Brain pericyte (primary cell): ENCODE data around the gene NPFFR1.

ENCODE experiments used
- DNase-seq: peaks from one replicate; pipeline ENCODE4 v3.0.0-alpha.2; 2012; ENCODE audit warnings: low read depth, low spot score

Gene NPFFR1

GRCh38 chr10:70283445-70284399, at the start of gene NPFFR1:
Gene NPFFR1, minus strand, starts transcription at chr10:70284004. Its CDS starts 328 bp downstream, at chr10:70283676.
- DNase-seq, result no peak

DNA sequence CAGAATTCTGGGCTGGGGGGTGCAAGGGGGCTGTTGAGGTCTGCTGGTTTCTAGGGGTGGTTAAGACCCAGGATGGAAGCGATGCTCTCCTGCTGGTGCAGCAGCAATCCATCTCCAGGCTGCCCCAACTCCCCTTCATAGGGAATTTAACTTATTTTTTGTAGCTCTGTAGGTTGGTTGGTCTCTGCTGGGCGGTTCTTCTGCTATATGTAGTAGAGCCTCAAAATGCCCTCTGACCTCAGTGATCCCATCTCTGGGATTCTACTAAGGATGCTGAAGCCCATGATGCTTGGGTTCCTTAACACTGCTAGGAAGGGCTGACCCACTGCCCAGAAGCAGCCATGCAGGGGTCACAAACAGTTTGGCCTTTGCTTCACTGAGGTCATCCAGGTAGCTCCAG, 49.5 kb upstream of the NPFFR1 start:
- DNase-seq, result no peak

DNA sequence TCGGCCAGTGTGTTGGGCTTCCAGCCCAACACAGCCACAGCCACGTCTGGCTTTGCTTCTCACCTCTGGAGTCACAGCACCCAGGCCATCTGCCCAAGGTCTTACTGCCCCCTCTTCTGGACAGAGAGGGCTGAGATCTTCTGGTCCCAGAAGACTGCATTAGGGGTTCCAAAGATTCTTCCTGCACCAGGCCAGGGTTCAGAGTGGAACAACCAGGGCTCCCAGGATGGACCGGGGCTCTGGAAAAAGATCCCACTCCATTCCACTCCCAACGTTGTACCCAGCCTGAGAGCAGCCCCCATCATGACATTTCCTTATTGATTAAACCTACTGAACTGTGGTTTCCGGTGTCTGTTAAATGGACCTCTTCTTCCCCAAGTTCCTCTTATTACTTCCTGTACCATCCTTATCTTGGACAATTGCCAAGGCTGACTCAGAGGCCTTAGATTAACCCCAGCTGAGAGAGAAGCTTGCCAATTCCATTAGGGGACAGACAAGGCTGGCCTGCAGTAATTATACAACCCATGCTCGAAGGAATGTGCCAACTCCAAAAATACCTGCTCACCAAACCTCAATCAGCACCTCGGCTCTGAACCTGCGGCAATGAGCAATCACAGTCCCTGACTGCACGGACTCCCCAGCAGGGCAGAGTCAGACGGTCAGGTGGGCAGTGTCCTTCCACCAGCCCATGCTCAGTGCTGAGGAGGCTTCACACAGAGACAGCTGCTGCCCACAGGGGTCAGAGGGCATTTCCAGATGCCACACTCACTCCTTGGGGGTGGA, 47.9 kb upstream of the NPFFR1 start:
- DNase-seq, result peak; percentile 70

DNA sequence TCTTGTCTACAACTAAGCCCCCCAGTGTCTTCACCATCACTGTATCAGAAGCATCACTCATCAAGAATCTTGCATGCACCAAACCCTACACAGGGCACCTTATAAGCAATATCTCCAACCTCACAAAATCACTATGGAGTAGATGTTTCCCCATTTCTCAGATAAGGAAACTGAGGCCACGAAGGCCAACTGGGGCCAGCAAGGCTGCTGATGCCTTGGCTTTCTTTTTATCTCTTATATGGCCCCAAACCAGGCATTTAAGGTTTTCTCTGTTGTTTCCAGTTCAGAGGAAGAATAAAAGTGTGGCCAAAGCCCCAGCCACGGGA, 47.3 kb upstream of the NPFFR1 start:
- DNase-seq, result no peak

DNA sequence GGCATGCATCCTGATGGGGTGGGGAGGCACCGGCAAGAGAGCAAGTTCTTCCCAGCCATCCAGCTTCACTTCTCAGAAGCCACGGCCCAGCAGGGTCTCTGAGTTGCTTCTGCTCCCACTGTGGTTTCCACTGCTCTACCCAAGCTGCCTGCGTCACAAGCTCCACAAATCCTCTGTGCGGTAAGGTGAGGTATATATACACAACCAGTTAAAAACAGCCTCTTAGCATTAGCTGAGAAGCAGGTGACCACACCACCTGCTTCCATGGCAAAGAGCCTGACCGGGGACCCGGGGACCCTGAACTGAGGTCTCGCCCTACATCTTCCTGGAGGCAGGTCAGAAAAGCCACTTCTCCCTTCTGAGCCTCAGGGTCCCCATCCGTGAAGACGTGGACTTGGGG, 46.9 kb upstream of the NPFFR1 start:
- no peak for DNase-seq

DNA sequence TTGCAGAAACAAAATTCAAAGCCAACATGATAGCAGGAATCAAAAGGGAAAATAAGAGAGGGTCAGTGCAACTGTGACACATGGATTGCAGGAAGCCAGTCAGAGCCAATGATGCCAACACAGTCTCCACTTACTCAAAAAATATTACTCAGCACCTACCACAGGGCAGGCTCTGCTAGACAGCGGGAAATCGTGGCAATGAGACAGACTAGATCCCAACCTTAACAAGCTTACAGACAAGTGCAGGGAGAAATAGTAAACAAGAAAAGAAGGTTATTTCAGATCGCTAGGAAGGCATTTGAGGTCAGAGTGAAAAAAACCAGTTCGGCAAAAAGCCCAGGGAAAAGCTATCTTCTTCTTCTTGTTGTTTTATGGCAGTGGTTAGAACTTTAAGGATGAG, 45.2 kb upstream of the NPFFR1 start:
- no peak for DNase-seq

- DNase-seq, result no peak
These were observed 44.2 kb upstream of the NPFFR1 start for GRCh38 chr10:70328018-70328417.

DNA sequence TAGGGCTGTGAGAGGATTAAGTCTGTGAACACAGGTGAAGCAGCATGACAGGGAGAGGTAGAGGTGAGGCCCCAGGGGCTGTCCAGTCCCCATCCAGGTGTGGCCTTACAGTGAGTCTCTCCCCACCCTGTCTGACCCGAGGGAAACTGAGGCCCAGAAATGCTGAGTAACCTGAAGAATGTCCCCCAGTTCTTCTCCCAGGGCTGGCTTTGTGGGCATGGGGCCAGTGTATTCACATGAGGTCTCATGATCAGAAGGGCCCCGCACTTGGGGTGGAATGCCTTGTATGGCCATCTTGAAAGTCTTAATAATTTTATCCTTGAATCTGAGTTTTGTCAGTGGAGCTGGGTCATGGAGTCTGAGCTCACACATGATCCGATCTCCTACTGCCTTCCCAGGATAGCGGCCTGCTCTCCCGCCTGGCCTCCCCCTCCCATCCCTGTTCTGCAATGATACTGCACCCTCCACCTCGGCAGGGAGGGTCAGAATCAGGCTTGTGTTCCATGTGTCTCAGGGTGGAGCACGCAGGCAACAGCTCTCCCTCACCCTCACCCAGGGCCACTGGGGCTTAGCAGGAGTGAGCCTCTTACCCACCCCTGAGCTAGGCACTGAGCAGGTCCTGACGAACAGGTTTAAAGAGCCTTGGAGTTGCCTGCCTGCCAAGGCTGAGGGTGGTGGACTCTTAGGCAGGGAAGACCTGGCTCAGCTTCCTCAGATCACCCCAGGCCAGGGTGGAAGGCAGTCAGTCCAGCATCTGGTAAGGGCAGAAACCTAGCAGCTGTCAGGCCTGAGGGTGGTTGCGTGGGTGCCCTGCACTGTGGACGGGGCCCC, 41.4 kb upstream of the NPFFR1 start:
- no peak for DNase-seq

- DNase-seq, result no peak
These were observed 40.6 kb upstream of the NPFFR1 start for GRCh38 chr10:70324339-70324861.

GRCh38 chr10:70323697-70324338, 40.0 kb upstream of the NPFFR1 start:
- DNase-seq, result no peak

- no peak for DNase-seq
These were observed 39.4 kb upstream of the NPFFR1 start for GRCh38 chr10:70323138-70323696.

- DNase-seq, result no peak
These were observed 38.4 kb upstream of the NPFFR1 start for GRCh38 chr10:70321897-70322890.

- no peak for DNase-seq
These were observed 37.4 kb upstream of the NPFFR1 start for GRCh38 chr10:70321233-70321632.

DNA sequence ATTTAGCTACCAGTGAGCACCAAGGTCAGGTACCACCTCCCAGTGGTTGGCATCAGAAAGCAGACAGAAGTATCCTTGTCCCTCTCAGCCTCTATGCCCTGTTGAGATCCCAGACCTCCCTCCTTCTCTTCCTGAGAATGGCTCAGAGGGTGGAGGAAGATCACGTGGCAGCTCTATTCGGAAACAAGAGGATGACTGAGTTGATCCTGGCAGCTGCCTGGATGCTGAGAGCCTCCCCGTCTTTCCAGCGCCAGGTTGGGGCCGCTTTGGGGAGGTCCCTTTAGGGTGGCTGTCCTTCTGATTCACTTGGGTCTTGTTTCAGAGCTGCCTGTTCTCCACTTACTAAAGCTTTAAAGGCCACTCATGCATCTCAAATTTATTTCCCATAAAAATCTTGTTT, 36.9 kb upstream of the NPFFR1 start:
- no peak for DNase-seq

DNA sequence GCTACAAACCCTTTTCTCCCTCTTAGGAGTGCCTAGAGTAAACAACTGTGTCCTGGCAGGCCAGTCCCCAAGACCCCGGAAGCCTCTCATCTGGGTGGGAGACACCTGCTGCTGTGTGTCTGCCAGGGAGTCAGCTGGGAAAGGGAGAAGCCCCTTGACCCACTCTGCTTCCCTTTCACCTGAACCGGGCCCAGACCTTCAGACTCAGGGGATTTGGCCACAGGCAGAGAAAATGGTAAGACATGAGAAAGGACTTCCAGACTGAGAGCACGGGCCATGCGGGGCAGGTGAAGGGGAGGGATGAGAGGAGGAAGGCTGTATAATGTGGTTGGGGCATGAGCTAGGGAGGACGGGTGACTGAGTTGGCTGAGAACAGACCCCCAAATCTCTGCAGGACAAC, 36.0 kb upstream of the NPFFR1 start:
- DNase-seq, result no peak

- DNase-seq, result no peak
These were observed 35.4 kb upstream of the NPFFR1 start for GRCh38 chr10:70319183-70319582.

DNA sequence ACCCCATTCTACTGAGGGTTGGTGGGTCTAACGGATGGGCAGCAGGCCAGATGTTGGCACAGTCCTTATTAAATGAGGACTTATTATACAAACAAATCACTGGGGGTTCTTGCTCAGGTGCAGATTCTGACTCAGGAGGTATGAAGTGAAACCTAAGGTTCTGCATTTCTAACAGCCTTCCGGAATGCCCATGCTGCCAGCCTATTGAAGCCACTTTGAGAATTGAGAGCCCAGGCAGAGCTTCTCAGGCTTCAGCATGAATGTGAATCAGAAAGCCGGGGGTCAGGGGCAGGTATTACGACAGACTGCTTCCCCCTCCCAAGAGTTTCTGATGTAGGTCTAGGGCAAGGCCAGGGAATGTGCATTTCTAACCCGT, 34.1 kb upstream of the NPFFR1 start:
- no peak for DNase-seq

DNA sequence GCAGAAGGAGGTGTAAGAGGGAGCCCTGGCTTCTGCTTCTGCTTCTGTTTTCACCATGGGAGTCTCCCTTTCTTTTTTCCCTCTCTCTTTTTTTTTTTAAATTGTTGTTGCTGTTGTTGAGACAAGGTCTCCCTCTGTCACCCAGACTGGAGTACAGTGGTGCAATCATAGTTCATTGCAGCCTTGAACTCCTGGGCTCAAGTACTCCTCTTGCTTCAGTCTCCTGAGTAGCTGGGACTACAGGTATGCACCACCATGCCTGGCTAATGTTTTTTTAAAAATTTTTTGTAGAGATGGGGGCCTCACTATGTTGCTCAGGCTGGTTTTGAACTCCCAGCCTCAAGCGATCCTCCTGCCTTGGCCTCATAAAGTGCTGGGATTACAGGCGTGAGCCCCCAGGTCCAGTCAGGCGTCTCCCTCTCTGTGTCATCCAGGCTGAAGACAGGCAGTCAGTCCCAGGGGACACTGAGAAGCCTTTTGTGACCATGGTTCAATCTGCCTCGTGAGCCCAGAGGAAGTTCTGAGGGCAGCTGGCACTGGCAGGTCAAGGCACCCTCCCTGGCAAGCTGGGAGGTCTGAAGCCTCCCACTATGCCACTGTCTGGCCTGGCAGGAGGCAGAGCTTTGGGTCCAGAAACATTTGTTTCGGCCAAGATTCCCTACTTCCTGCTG, 33.6 kb upstream of the NPFFR1 start:
- DNase-seq, result no peak

DNA sequence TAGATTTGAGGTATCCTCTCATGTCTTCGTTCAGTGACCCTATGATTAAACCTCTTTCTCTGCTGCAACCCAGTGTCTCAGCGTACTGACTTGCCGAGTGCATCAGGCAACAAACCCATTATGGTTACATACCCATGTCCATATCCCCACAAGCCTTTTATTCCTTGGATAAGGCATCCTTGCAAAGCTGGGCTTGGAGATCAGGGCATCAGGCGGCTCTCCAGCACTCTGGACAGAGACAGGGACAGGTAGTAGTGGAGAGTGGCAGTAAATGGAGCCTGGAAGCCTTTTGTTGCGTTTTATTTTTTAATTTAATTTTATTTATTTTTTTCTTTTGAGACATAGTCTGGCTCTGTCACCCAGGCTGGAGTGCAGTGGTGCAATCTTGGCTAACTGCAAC, 32.0 kb upstream of the NPFFR1 start:
- DNase-seq, result no peak
